RWPE1 (cell line): Measurements from ENCODE around the gene ELMO3.
A peak's percentile ranks its signal among the peaks of the same experiment; 100 is the strongest.

Source experiments
- CTCF ChIA-PET: fragments of 350-600 bp; sonication (Branson Sonifier 250); formaldehyde crosslinking; extraction: SDS; loops from one replicate; lab custom pipeline; 2021; lab: Yijun Ruan, JAX
- POLR2A ChIA-PET: fragments of 400-600 bp; formaldehyde crosslinking; extraction: SDS; loops from one replicate; lab custom pipeline; 2020; ENCODE audit warnings: antibody characterized with exemption; ENCODE audit not compliant: low non-redundant PET; lab: Yijun Ruan, JAX
- DNase-seq: peaks from one replicate; pipeline ENCODE4 v3.0.0; 2012; ENCODE audit warnings: low spot score
- H3K27ac ChIP-seq: fragments of 450-650 bp; 2 replicates; pipeline ENCODE4 v1.5.1; 2017
- CTCF ChIP-seq: fragments of 450-650 bp; conservative IDR thresholded peaks from 2 replicates; pipeline ENCODE4 v1.5.1; 2017; ENCODE audit warnings: low read depth, mild to moderate bottlenecking

Gene ELMO3

GRCh38 chr16:67241008-67241900 lies 42.3 kb downstream of the ELMO3 start:
- TF ChIP-seq CTCF, result no peak
- DNase-seq, result peak; percentile 84
- H3K27ac ChIP-seq, result peak overlapping the region; percentile 92
- CTCF ChIA-PET, result interaction anchor here (0.6 to 1.1 kb wide), 3 partner anchors 38 to 162 kb away, joined by 4 to 5 read pairs (median 4); partner anchors contain the start of gene PLEKHG4
- POLR2A ChIA-PET, result no interaction called here

- ChIA-PET CTCF (interaction anchor here (1.1 kb wide), 1 partner anchor 57 kb away, joined by 4 read pairs; no protein-coding TSS in a partner anchor), POLR2A (no interaction called here)
- peak overlapping the region; percentile 92 for H3K27ac ChIP-seq
- no peak for TF ChIP-seq CTCF
- no peak for DNase-seq
Observed at GRCh38 chr16:67242138-67242730, 43.3 kb downstream of the ELMO3 start.

DNA sequence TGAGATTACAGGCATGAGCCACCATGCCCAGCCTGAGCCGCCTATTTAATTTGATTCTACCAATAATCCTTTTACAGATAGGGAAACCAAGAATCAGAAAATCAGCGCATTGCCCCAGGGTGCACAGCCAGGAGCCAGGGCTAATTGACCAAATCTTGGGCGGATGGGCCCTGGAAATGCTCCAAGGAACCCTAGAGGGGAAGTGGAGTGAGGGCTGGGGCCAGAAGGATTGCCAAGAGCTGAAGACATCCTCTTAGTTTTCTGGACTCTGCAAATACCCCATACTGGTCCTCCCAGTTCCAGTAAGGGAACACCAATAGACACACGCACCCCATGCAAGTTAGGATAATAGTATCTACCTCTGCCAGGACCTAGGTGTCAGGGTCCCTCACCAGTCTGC lies 44.5 kb downstream of the ELMO3 start:
- ChIA-PET CTCF (no interaction called here), POLR2A (no interaction called here)
- no peak for DNase-seq
- peak overlapping the region; percentile 92 for H3K27ac ChIP-seq
- no peak for TF ChIP-seq CTCF

- no peak for TF ChIP-seq CTCF
- DNase-seq, result peak; percentile 79
- ChIA-PET POLR2A (interaction anchor here (0.6 to 1.1 kb wide), 3 partner anchors 16 to 218 kb away, joined by 3 to 4 read pairs (median 4); no protein-coding TSS in a partner anchor), CTCF (interaction anchor here (0.7 to 1.9 kb wide), 3 partner anchors 34 to 222 kb away, joined by 3 to 8 read pairs (median 3); no protein-coding TSS in a partner anchor)
- H3K27ac ChIP-seq, result peak overlapping the region; percentile 92
Observed at GRCh38 chr16:67244387-67245185, 45.7 kb downstream of the ELMO3 start.

GRCh38 chr16:67245186-67245585 lies 46.3 kb downstream of the ELMO3 start:
- no peak for TF ChIP-seq CTCF
- CTCF ChIA-PET, result interaction anchor here (0.6 to 1.9 kb wide), 2 partner anchors 12 to 47 kb away, joined by 4 to 8 read pairs; no protein-coding TSS in a partner anchor
- POLR2A ChIA-PET, result interaction anchor here (1.1 kb wide), 1 partner anchor 94 kb away, joined by 4 read pairs; no protein-coding TSS in a partner anchor

GRCh38 chr16:67245674-67246080 lies 46.7 kb downstream of the ELMO3 start:
- peak overlapping the region; percentile 92 for H3K27ac ChIP-seq
- no peak for DNase-seq
- POLR2A ChIA-PET, result interaction anchor here (1.6 kb wide), 1 partner anchor 19 kb away, joined by 11 read pairs; the partner anchor contains the start of gene TMEM208
- CTCF ChIA-PET, result interaction anchor here (0.6 to 1.9 kb wide), 5 partner anchors 11 to 605 kb away, joined by 3 to 8 read pairs (median 4); partner anchors contain the start of gene TPPP3
- no peak for TF ChIP-seq CTCF

More at GRCh38 chr16:67245186-67245585, 46.3 kb downstream of the ELMO3 start:
- DNase-seq, result no peak
- H3K27ac ChIP-seq, result peak overlapping the region; percentile 92
